Keratinocyte (primary cell): Measurements from ENCODE around the gene SPATS2L.

ENCODE experiments used
- EZH2 ChIP-seq: IDR thresholded peaks from one replicate; pipeline ENCODE4 v1.6.1; 2012; ENCODE audit warnings: inconsistent platforms, mild to moderate bottlenecking, low read length, moderate library complexity
- TF ChIP-seq, protein P1 (sequence below), 3 experiments: IDR thresholded peaks in 1 of 3; conservative IDR thresholded peaks in 1 of 3; optimal IDR thresholded peaks in 1 of 3; 2 replicates in 2 of 3; 3 replicates in 1 of 3; pipeline versions ENCODE3 to v1.5.1; 2011; ENCODE audit warnings: low read length in 3 of 3, mild to moderate bottlenecking in 3 of 3, moderate library complexity in 2 of 3, control low read depth in 1 of 3, inconsistent platforms in 1 of 3; ENCODE audit not compliant: insufficient read depth in 2 of 3; ENCODE audit errors: extremely low read depth in 1 of 3

DNA sequence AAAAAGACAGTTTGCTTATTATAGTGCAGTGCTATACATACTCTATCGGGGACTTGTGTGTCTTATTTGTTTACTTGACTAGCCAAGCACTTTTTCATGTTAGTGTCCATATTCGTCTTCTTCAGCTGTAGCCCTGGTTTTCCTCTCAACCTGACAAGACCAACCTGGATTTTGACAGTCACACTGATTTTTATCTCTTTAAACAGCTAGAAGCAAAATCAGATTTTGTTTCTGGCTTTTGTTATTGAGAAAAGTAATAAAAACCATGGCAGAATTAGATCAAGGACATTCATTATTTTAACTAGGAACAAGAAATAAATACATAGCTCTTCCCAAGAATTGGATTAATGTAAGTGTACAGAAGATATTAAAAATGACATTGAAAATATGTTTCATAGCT is 56.8 kb downstream of the SPATS2L start:
- TF ChIP-seq, protein P1, sequence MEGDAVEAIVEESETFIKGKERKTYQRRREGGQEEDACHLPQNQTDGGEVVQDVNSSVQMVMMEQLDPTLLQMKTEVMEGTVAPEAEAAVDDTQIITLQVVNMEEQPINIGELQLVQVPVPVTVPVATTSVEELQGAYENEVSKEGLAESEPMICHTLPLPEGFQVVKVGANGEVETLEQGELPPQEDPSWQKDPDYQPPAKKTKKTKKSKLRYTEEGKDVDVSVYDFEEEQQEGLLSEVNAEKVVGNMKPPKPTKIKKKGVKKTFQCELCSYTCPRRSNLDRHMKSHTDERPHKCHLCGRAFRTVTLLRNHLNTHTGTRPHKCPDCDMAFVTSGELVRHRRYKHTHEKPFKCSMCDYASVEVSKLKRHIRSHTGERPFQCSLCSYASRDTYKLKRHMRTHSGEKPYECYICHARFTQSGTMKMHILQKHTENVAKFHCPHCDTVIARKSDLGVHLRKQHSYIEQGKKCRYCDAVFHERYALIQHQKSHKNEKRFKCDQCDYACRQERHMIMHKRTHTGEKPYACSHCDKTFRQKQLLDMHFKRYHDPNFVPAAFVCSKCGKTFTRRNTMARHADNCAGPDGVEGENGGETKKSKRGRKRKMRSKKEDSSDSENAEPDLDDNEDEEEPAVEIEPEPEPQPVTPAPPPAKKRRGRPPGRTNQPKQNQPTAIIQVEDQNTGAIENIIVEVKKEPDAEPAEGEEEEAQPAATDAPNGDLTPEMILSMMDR (optimal IDR thresholded peaks at IDR 0.05 in 1 of 3, IDR thresholded peaks at IDR 0.05 in 1 of 3, conservative IDR thresholded peaks at IDR 0.05 in 1 of 3; ENCODE audit: extremely low read depth in 1 of 3, insufficient read depth in 2 of 3, low read length in 3 of 3), result no peak
- TF ChIP-seq EZH2, result no peak
